D341Med (cell line): ENCODE results near the gene CDHR5.

Experiments used
- DNase-seq: peaks from one replicate; pipeline ENCODE4 v3.0.0; 2012; ENCODE audit warnings: low spot score

The CDHR5 gene

DNA sequence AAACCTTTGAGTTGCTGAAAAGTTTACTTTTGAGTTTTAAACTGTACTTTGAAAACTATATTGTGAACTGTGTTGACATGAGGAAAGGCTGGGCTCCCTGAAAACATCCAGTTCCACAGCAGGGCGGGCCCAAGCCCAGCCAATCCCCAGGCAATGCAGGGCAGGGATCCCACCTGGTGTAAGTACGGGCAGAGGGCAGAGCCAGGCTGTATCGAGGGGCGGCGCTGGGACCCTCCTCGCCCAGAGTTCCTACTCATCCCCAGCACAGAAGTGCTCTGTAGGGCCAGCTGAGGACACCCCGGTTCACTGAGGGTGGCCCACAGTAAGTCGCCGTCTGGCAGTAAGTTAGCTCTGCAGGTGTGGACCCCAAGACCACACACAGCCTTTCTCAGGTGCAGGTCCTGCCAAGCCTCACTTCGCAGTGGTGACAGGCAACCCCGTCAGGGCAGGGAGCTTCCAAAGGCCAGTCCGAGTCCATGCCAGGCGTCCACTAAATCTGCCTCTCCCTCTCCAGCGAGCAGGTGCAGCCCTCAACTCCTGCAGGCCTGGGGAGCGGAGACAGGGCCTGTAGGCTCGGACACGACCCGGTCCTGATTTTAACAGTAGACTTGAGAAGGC is 57.6 kb downstream of the CDHR5 start:
- no peak for DNase-seq
